ENCODE results near the gene TRIM45. TPM values are rescaled to one million over a fixed set of nuclear protein-coding genes. Genes with fewer than 3 reads are reported as not detected.

Gene TRIM45
- polyA plus RNA-seq, 1 of the 3 experiments (the other 2 are of a cell fraction) = 7.4 TPM

DNA sequence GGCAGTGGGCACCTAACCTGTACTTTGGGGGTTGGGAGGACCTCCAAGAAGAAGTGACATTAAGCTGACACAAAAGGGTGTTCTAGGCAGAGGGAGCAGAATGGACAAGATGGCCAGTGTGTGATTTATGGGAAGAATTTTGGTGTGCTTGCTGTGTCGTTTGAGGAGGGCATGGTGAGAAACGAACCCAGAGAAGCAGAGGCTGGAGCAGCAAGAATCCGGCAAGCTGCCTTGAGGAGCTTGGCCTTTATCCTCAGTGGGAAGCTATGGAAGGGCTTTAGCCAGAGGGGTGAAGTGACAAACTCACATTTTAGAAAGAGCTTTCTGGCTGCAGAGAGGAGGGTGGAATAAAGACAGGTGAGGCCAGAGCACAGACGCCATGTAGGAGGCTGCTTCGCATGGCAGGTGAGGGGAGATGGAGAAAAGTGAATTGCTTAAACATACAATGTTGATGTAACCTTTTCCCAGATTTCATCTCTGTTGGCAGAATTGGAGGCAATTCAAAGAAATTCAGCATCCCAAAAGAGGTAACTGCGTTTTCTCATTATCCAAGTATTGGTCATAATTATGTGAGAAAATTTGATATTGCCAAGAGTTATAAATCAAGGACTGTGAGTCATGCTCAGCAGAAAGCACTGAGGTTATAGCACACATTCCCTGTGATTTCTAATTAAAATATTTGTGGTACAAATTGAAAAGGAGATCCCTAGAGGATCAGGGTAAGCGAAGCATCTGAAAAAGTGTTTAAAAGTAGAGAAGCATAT, 26.5 kb downstream of the TRIM45 start (continued):
- TF ChIP-seq, protein P1, sequence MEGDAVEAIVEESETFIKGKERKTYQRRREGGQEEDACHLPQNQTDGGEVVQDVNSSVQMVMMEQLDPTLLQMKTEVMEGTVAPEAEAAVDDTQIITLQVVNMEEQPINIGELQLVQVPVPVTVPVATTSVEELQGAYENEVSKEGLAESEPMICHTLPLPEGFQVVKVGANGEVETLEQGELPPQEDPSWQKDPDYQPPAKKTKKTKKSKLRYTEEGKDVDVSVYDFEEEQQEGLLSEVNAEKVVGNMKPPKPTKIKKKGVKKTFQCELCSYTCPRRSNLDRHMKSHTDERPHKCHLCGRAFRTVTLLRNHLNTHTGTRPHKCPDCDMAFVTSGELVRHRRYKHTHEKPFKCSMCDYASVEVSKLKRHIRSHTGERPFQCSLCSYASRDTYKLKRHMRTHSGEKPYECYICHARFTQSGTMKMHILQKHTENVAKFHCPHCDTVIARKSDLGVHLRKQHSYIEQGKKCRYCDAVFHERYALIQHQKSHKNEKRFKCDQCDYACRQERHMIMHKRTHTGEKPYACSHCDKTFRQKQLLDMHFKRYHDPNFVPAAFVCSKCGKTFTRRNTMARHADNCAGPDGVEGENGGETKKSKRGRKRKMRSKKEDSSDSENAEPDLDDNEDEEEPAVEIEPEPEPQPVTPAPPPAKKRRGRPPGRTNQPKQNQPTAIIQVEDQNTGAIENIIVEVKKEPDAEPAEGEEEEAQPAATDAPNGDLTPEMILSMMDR (IDR thresholded peaks at IDR 0.05) = no peak
- TF ChIP-seq CHD2 (IDR thresholded peaks at IDR 0.05; ENCODE audit: low read length, partially characterized antibody) (no peak), TEAD4 (IDR thresholded peaks at IDR 0.05; ENCODE audit: borderline replicate concordance, insufficient read depth) (peak; percentile 51; the same call in 1 of the 2 replicates), RCOR1 (IDR thresholded peaks at IDR 0.05; ENCODE audit: low read length) (no peak), RXRA (IDR thresholded peaks at IDR 0.05; ENCODE audit: borderline replicate concordance, low read depth) (0 out of 2 replicates have a peak, but pooled peaks have one; percentile 22), EP300 (IDR thresholded peaks at IDR 0.05; ENCODE audit: borderline replicate concordance in 1 of 2, low read depth in 1 of 2, low read length in 1 of 2) (peak; percentile 44 to 56; a peak in 3 of 4 replicates), RFX5 (IDR thresholded peaks at IDR 0.05; ENCODE audit: low read length) (no peak)
- TF ChIP-seq, protein P2, sequence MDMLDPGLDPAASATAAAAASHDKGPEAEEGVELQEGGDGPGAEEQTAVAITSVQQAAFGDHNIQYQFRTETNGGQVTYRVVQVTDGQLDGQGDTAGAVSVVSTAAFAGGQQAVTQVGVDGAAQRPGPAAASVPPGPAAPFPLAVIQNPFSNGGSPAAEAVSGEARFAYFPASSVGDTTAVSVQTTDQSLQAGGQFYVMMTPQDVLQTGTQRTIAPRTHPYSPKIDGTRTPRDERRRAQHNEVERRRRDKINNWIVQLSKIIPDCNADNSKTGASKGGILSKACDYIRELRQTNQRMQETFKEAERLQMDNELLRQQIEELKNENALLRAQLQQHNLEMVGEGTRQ (IDR thresholded peaks at IDR 0.05; ENCODE audit: borderline replicate concordance, low read depth, low read length) = no peak

DNA sequence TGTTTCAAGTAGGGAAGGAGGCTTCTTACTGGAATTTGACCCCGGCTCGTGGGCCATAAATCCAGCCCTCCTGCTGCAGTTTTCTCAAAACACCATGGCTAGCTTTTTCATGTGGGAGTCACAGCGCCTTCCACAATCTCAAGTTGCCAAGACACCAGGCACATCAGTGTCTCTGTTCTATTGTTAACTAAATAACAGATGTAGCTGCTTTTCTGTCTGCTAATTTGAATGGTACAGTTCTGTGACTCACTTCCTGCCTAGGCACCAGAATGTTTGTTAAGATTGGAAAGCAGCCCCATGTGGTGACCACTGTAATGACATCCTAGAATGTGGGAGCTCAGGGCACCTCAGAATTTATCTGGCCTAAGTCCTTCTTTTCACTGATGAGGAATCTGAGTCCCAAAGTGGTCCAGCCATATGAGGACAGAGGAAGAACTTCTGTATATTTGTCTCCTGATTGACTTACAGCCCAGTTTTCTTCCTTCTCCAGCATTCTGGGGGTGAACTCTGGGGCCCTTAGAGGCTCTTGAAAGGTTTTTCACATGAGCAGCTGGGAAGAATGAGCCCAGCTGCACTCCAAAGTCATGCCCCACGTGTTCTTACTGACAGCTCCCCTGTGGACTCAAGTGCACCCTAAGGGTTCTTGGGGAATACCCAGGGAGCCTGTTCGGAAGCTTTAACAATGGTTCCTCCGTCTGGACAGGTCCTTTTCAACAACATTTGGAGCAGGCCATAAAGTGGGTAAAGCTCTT, 27.5 kb downstream of the TRIM45 start:
- H3K36me3 ChIP-seq (replicated peaks in 1 of 2; ENCODE audit: control insufficient read depth in 1 of 2, insufficient read depth in 2 of 2, low read length in 1 of 2) = peaks cover 19 to 31% of the 10 kb centered on the region in 2 experiments
- H4K20me1 ChIP-seq (ENCODE audit: insufficient read depth) = no peaks in the 10 kb centered on the region
- H3K9me2 ChIP-seq = no peaks in the 10 kb centered on the region
- ChIA-PET CTCF (interaction anchor here (0.8 to 3.2 kb wide), 8 partner anchors 8 to 192 kb away, joined by 3 to 17 read pairs (median 4); partner anchors contain the start of gene TRIM45), POLR2A (no interaction called here)
- H3K9ac ChIP-seq = peak overlapping the region; percentile 77
- no peaks in the 10 kb centered on the region for H3K27me3 ChIP-seq (ENCODE audit: insufficient read depth)
- peak overlapping the region; percentile 59 for H3K4me2 ChIP-seq
- DNase-seq = peak; percentile 23
- H3F3A ChIP-seq (replicated peaks; ENCODE audit: insufficient read depth) = peaks cover 38% of the 10 kb centered on the region
- H3K79me2 ChIP-seq (ENCODE audit: insufficient read depth) = no peaks in the 10 kb centered on the region
- peak overlapping the region; percentile 87 to 98 for H3K27ac ChIP-seq (ENCODE audit: low read depth in 2 of 2, low read length in 1 of 2)
- 80% methylated on average over 6 of the region's 6 CpGs for WGBS (ENCODE audit: low lambda C conversion rate)
- H3K4me1 ChIP-seq (ENCODE audit: control insufficient read depth in 1 of 2, insufficient read depth in 2 of 2, low read depth in 1 of 2, low read length in 1 of 2) = peaks cover 6 to 54% of the 10 kb centered on the region in 2 experiments
- no peaks in the 10 kb centered on the region for H3K9me3 ChIP-seq
- H2AFZ ChIP-seq (ENCODE audit: low read depth) = no peak overlapping the region
- no peak overlapping the region; a peak in 1 of 4 replicates for H3K4me3 ChIP-seq (ENCODE audit: low read depth in 2 of 2, low read length in 1 of 2)
- TF ChIP-seq SMC3 (IDR thresholded peaks at IDR 0.05; ENCODE audit: low read depth, low read length) (no peak), POLR2AphosphoS5 (IDR thresholded peaks at IDR 0.05; ENCODE audit: low read depth, low read length) (no peak), FOXJ3 (CRISPR knock-in tag; IDR thresholded peaks at IDR 0.05) (no peak), YY1 (IDR thresholded peaks at IDR 0.05; ENCODE audit: low read depth) (no peak), EP300 (IDR thresholded peaks at IDR 0.05; ENCODE audit: borderline replicate concordance in 1 of 2, low read depth in 1 of 2, low read length in 1 of 2) (0 out of 4 replicates have a peak, but pooled peaks of 1 of the 2 experiments have one; percentile 27), NRF1 (IDR thresholded peaks at IDR 0.05; ENCODE audit: low read depth, low read length) (no peak), TCF12 (IDR thresholded peaks at IDR 0.05) (peak; percentile 59; the same call in 1 of the 2 replicates), RXRA (IDR thresholded peaks at IDR 0.05; ENCODE audit: borderline replicate concordance, low read depth) (no peak), MXI1 (IDR thresholded peaks at IDR 0.05; ENCODE audit: low read depth, low read length) (no peak), GABPA (IDR thresholded peaks at IDR 0.05; ENCODE audit: low read depth) (no peak), CHD2 (IDR thresholded peaks at IDR 0.05; ENCODE audit: low read length, partially characterized antibody) (no peak), FOSL2 (IDR thresholded peaks at IDR 0.05; ENCODE audit: borderline replicate concordance, low read depth) (peak; percentile 45; the same call in 1 of the 2 replicates), JUND (IDR thresholded peaks at IDR 0.05) (peak; percentile 45)
- TF ChIP-seq, protein P3, sequence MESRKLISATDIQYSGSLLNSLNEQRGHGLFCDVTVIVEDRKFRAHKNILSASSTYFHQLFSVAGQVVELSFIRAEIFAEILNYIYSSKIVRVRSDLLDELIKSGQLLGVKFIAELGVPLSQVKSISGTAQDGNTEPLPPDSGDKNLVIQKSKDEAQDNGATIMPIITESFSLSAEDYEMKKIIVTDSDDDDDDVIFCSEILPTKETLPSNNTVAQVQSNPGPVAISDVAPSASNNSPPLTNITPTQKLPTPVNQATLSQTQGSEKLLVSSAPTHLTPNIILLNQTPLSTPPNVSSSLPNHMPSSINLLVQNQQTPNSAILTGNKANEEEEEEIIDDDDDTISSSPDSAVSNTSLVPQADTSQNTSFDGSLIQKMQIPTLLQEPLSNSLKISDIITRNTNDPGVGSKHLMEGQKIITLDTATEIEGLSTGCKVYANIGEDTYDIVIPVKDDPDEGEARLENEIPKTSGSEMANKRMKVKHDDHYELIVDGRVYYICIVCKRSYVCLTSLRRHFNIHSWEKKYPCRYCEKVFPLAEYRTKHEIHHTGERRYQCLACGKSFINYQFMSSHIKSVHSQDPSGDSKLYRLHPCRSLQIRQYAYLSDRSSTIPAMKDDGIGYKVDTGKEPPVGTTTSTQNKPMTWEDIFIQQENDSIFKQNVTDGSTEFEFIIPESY (IDR thresholded peaks at IDR 0.05; ENCODE audit: borderline replicate concordance, low read depth) = no peak
- TF ChIP-seq, protein P4, sequence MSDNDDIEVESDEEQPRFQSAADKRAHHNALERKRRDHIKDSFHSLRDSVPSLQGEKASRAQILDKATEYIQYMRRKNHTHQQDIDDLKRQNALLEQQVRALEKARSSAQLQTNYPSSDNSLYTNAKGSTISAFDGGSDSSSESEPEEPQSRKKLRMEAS (IDR thresholded peaks at IDR 0.05; ENCODE audit: low read depth) = no peak
- TF ChIP-seq, protein P5, sequence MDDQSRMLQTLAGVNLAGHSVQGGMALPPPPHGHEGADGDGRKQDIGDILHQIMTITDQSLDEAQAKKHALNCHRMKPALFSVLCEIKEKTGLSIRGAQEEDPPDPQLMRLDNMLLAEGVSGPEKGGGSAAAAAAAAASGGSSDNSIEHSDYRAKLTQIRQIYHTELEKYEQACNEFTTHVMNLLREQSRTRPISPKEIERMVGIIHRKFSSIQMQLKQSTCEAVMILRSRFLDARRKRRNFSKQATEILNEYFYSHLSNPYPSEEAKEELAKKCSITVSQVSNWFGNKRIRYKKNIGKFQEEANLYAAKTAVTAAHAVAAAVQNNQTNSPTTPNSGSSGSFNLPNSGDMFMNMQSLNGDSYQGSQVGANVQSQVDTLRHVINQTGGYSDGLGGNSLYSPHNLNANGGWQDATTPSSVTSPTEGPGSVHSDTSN (IDR thresholded peaks at IDR 0.05) = peak; percentile 40
- TF ChIP-seq, protein P6, sequence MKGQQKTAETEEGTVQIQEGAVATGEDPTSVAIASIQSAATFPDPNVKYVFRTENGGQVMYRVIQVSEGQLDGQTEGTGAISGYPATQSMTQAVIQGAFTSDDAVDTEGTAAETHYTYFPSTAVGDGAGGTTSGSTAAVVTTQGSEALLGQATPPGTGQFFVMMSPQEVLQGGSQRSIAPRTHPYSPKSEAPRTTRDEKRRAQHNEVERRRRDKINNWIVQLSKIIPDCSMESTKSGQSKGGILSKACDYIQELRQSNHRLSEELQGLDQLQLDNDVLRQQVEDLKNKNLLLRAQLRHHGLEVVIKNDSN (IDR thresholded peaks at IDR 0.05; ENCODE audit: borderline replicate concordance, low read depth) = no peak

Data from SK-N-SH (cell line).